ENCODE results near the gene FMOD.

DNA sequence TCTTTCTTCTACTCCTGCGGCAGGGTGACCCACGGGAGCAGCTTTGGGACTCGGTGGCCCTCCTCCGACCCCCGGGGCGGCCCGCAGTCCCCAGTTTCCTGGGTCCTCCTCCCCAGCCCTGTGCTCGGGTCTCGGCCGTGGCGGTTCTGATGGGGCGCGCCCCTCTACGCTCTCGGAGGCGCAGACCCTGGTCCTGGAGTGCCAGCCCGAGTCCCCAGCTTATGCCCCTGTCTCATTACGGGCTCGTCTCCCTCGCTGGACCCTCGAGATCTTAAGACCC, 45.2 kb downstream of the FMOD start:
- TF ChIP-seq, protein P1, sequence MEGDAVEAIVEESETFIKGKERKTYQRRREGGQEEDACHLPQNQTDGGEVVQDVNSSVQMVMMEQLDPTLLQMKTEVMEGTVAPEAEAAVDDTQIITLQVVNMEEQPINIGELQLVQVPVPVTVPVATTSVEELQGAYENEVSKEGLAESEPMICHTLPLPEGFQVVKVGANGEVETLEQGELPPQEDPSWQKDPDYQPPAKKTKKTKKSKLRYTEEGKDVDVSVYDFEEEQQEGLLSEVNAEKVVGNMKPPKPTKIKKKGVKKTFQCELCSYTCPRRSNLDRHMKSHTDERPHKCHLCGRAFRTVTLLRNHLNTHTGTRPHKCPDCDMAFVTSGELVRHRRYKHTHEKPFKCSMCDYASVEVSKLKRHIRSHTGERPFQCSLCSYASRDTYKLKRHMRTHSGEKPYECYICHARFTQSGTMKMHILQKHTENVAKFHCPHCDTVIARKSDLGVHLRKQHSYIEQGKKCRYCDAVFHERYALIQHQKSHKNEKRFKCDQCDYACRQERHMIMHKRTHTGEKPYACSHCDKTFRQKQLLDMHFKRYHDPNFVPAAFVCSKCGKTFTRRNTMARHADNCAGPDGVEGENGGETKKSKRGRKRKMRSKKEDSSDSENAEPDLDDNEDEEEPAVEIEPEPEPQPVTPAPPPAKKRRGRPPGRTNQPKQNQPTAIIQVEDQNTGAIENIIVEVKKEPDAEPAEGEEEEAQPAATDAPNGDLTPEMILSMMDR (conservative IDR thresholded peaks at IDR 0.05; ENCODE audit: low read length), result no peak
- TF ChIP-seq EZH2phosphoT487 (IDR thresholded peaks at IDR 0.05; ENCODE audit: borderline replicate concordance, low read depth, low read length), result no peak

All from OCI-LY7 (cell line).